IPS DF 19.7 (cell line): ENCODE measurements around the gene GUCY1A2.

Experiments
- DNase-seq: peaks from one replicate; pipeline ENCODE4 v3.0.0-alpha.2; 2013; ENCODE audit warnings: low read depth, low spot score

The GUCY1A2 gene

DNA sequence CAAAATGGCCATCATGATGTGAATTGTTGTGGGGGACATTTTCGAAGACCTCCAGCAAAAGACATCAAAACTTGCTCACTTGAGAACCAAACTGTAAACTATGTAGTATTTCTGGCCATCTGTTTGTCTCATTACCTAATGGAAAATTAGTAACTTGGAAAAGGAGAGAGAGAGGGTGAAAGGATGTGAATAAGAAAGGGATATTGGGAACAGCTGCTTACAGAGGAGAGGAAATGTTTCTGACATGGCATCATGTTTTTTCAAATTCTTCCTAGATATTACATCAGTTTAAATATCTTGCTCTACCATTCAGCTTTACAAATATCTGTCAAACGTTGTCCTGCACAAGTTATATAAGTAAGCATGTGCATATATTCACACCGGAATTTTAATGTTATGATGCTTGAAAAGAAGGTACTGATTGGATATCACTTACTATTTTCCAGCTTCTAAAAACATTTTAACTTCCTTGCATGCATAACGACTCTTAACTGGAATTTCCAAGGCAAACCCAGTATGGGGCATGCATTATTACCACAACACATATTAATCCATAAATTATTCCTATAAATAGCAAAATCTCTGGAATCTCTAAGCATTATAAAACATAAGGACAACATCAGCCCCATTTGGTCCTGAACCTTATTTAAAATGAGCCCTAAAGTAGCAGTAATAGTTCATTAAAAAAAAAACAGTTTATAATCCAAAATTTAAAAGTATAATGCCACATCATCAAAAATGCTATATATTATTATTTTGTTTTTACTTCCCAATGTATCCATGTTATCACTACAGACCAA lies 20.0 kb downstream of the GUCY1A2 start:
- DNase-seq, result no peak

DNA sequence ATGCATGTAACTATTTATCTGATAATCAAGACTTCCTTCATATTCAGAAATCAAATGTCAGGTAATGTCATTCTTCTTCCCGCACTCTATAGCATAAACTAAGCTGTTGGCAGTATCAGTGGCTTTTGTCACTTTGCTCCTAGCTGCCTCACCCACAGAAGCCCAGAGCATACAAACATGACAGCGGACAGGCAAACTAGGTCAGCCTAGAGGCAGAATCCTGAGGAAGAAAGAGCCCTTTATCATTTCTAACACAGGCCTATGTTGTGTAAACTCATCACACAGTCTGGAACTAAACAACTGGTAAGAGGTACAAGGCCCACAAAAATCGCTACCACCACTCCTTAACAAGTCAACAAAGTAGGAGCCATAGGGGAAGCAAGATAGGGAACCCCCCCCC lies 21.0 kb downstream of the GUCY1A2 start:
- DNase-seq, result no peak

DNA sequence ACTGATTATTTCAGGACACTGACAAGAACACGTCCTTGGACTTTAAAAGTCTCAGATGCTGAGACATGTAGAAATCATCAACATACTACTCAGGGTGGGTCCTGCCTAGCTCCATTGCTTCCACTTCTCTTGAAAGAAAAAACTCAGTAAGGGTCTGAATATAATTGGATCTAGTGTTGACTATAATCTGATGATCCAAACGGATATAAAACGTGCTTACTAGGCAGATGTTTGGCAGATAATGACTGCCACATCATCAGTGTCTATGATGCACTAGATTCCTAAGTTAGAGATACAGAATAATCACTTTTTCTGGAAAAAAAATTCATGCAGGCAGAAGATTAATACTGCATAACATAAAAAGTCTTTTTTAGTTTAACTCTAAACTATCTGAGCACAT lies 21.6 kb downstream of the GUCY1A2 start:
- no peak for DNase-seq

DNA sequence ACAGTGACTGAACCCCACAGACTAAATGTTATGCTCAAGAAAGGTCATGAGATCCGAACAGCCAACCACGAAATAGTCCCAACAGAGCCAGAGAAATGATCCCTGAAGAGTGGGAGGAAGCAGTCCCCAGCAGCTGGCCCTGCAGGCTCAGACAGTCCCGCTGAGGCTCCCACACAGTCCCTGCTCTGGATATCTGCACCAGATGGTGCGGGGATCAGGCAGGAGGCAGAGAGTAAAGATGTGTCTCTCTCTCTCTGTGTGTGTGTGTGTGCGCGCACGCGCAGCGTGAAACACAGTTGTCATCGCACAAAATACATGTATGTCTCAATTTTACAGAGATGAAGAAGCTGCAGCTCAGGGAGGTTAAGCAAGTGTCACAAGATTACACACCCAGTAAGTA lies 27.9 kb downstream of the GUCY1A2 start:
- no peak for DNase-seq

DNA sequence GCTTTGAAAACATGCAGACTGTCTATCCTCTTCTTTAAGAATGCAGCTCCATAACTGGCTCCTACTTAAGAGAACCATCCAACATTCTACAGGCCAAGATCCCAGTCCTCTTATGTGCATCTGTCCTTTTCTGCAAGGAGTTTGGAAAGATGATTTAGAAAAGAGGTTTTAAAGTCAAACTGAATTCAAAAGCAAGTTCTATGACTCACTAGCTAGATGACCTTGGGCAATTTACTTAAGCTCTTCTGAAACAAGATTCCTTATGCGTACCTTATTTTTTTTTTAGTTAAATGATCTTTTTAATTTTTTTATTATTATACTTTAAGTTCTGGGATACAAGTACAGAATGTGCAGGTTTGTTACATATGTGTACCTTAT lies 29.2 kb downstream of the GUCY1A2 start:
- DNase-seq, result no peak

DNA sequence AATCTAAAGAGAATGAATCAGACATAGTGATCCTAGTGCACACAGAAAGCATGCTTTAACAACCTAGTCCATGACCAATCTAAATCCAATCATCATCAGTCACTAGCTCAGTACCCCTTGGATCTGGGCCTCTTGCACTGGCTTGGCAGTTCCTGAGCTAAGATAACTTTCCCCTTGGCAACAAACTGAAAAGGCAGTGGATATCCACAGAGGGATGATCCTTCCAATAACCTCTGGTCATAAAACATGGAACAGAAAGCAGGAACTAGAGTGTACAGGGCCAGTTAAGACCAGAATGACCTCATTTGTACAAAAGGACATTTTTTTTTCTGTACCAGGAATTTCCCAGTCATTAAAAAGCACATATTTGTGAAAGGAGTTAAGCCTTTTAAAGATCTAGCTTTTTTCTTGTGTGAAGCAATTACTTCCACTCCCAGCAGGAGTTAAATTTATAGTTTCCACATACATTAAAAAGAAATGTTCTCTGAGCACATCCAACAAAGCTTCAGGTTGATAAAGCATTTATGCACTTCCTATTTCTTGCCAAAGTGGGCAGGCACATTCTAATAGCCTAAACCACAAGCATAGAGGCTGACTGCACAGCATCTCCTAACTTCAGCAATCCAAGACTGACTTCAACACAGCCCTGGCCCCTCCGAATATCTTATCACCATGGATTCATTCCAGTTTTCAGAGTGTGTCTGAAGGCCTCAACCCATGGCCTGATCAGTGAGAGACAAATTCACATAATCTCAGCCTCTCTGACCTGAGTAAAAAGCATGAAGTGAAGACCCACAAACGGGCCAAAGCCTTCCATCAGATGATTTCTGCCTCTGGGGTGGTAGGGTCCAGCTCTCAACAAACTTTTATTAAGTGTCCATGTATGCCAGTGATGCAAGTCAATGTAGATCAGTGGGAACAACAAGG lies 29.9 kb downstream of the GUCY1A2 start:
- DNase-seq, result no peak

DNA sequence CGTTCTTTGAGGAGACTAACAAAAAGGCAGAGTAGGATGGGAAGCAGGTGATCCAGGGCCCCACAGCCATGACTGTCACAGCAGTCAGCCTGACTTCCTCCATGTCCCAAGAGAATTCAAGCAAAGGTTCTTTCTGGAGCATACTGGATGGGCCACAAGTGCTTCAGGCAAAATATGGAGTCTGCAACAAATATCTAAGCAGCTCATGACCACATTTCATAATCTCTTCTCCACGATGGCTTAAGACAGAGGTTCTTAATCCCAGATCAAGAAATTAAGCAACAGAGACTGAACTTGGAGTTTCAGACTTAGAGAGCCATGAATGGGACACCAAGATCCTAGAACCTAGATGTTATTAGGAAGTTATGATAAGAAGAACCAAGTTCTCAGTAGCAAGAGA lies 31.6 kb downstream of the GUCY1A2 start:
- DNase-seq, result no peak

DNA sequence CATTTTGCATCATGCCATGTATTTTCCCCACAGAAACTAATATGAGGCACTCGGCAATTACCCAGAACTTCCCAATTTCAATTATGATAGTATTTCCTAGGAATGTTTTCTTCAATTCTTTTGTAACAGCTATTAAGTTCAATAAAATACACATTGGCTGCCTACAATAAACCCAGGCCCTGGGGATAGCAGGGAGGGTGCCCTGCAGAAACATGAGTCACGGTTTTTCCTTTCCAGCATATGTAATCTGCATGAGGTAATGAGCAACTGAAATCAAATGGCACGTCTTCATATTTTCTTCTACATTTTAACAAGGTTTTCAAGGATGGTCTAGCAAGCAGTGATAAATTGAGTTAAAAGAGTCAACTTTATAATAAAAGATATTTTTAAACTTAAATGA lies 32.0 kb downstream of the GUCY1A2 start:
- no peak for DNase-seq

DNA sequence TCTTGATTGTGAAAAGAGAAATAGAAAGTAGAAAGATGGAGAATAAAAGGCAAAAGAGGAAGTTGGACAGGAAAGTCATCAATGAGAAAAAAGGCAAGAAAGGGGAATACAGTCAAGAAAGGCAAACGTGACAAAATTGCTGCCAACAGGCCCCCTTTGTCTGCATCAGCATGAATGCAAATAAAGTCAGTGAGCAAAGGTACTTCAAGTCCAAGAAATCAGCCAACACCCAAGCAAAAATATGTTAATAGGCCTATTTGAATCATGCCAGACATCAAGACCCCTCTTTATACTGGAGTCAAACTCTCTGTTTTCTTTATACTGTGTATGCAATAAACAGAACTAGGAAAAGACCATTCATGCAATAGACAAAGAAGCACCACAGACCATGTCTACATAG lies 34.3 kb downstream of the GUCY1A2 start:
- no peak for DNase-seq

DNA sequence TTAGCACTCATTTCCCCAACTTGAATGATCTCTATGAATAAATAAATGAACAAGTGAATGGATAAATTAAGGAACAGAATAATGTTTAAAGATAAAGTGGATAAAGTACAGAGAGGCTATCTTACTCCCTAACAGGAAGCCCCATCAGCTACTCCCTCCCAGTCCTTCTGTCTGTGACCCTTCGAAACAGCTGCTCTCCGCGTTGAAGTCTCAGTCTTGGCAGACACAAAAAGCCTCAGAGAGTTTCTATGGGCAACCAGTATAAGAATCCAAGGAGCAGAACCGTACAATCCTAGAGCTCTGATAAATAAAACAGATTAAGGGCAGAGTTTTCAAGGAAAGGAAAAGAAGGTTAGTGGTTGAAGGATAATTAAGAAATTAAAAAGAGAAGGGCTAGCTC lies 35.0 kb downstream of the GUCY1A2 start:
- DNase-seq, result no peak

DNA sequence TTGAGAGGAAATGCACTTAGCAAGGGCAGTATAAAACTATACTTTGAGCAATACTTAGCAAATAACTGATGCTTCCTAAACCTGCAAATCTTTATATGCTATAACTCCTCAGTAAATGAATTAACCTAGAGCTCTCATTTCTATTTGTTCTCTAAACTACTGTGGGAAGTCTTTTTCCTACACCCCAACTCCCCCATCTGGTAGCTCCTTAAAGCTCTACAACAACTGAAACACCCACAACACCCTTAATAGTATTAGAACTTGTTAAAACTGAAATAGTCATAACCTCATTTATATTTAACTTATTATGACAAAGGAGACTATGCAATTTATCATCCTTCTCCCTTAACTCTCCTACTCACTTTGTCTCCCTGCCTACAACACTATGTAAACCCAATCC lies 43.4 kb downstream of the GUCY1A2 start:
- no peak for DNase-seq

DNA sequence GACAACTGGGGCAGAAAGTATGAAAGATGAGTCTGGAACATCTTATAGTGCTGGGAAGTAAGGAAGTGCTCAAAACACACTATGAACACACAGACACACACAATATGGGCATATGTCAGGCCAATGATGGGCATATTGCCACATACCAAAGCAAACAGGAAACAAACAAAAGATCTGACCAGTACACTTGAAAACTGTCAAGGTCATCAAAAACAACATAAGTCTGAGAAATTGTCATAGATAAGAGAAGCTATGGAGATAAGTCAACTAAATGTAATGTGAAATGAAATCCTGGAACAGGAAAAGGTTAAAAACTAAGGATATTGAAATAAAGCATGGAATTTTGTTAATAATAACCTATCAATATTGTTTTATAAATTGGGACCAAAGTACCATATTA lies 46.4 kb downstream of the GUCY1A2 start:
- DNase-seq, result no peak

DNA sequence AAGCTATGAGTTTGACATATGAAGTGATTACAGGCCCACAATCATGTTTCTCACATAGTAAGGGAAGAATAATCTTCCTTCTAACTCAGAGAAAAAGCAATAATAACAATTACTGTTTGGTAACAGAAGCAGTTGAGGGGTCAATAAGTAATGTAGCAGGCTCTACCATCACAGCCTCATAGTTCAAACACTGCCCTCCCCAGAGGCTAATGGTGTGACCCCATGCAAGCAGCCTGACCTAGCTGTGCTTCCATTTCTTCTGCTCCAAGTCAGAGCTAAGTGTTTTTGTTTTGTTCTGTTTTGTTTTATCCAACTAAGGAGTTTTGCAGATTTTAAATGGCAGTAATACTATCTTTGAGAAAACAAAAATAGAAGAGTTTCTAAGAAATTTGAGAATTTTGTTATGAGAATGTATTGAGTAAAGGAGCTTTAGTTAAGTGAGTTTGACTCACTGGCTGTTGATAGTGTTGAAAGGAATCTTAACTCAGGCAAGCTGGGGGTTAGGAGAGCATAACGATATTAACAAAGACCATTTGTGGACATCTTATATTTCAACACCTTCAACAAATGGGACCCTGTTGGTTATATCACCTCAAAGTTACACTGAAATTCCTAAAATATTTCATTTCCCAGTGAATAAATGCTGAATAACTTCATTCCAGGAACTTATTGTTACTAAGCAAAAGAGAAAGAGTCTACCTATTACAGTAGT lies 48.5 kb downstream of the GUCY1A2 start:
- DNase-seq, result no peak

DNA sequence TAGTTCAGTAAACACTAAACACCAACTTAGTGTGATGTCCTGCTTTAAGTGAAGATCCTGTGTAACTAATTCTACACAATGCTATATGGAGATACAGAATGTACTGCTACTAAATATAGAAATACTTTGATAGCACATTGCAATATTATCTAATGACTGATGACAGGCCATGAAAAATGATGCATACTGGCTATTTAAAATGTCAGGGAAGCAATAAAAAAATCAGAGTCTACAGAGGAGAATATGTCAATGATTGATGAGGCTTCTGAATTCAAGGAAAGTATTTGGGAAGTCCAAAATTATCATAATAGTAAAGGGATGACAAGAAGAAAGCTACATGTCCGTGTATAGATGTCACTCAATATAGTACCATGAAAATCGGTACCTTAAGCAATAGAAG lies 55.3 kb downstream of the GUCY1A2 start:
- no peak for DNase-seq

DNA sequence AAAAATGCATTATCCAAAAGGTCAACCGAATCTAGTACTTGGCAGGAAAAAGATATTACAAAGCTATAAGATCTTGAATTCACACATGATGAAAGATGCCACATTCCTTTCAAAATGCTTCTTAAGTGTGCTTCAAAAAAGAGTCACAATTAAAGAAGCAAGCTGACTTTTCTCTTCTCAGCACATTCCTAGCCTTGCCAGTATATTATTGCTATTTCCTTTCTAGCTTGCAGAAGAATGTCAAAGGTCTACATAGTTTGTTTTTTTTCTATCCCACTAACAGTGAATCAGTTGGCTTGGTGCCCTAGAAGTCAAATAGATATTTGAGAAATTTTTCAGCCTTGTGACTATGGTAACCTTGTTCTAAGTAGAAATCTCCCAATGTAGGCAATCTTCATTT lies 56.8 kb downstream of the GUCY1A2 start:
- DNase-seq, result no peak

DNA sequence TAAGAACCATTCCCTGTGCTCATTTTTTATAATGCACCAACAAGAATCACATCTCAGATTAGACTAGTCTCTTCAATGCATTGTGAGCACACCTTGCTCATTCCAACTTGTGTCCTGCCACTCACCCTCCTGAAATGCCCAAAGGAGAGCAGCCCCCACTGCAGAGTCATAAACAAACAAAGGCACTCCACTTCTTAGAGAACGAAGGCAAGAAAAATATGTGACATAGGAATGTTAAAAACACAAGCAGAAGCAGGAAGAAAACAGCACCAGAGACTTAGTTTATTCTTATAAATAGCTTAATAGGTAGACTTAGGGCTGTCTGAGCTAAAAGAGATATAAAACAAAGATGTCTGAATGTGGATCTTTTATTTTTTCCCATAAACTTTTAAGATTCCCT lies 57.2 kb downstream of the GUCY1A2 start:
- no peak for DNase-seq

DNA sequence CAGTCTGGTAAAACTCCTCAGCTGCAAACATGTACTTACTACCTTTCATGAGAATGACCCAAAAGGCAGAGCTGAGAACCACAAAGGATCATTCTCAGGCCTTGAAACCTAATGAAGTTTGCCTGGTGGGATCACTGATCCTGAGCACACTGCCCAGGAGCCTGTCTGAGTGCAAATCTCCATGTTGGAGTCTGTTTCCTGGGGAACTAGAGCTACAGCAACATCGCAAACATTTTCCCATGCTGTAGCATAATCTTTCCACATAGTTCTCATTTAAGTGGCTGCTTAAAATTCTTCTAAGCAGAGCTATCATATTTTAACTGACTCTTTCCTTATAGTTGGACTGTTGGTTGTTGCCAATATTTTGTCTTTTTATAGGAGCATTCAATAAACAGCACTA lies 58.5 kb downstream of the GUCY1A2 start:
- DNase-seq, result no peak

DNA sequence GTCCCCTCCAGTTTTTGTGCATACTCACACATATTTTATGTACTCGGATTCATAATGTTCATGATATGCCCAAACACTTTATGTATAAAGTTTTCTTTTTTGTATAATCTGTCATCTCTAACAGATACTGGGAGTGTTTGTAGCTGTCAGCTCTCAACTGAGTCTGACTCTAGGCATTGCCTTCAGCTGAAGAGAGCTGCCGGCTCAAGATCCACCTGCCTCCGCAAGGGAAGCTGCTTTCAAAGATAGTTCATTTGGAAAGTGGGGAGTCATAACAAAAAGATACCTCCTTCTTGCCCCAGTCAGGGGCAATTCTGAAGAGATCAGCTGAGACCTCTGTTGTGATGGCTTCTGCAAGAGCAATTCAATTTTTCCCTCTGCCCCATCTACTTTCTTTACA lies 58.9 kb downstream of the GUCY1A2 start:
- DNase-seq, result no peak

DNA sequence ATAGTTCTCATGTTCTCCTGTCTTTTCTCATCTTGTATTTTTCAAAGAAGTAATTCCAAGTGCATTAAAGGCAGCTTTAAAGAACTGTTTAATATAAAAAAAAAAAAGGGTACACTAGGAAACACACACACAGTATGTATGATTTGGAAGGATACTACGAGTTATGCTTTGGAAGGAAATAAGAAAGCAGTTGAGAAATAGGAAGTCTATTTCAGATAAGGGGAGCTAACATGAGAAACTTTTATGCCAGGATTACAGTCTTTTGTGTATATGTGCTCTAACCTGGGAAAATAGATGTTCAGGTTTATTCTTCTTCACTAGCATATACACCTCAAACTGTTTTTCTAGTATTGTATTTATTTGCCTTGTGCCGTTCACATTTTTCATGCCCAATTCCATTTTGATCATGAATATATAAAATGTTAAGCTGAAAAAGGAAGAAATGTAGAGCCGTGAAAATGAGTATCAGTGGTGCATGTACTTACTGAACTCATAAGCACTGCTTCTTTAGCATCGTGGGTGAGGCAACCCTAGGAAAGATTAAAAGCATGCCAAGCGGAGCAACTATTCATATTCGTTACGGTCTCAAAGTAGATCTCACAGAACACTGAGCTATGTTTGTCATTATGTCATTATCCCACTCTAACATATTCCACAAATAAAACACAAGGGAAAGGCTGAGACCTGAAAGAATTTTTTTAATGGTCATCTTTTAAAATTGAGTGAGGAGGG lies 59.6 kb downstream of the GUCY1A2 start:
- no peak for DNase-seq

DNA sequence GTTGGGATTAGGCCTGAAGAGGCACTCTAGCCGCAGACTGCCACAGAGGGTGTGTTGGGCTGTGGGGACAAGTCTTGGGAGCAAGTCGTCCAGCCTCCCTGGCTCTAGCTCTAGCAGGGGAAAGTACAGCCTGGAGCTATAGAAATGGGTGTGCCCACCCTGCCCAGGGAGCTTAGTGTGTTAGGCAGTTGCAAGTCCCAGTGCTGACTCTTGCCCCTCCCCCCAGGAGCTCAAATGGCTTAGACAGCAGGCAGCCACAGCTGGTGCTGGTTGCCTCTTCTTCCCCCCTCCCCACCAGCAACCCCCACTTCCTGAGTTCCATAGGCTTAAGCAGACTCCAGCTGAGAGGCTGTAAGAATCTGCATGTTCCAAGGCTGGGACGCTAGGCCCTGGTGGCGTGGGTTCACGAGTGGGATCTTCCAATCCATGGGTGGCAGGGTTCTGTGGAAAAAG lies 61.2 kb downstream of the GUCY1A2 start:
- peak; percentile 64 for DNase-seq

DNA sequence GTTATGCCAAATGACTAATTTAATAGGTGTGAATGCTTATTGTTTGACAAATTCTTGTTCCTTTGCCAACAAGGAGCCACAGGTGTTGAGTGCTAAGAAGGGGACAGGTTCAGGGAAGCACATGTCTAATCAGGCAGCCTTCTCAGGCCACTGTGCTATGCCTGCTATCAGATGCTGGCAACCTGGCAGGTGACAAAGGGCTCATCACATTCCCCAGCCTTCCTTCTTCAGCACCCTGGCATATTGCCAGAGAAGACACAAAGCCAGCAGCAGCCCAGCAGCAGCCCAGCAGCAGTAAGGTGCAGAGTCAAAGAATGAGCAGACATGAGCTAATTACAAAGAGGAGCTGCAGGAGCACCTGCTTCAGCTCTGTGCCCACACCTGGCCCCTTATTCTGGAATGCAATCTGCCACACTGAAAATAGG lies 68.2 kb downstream of the GUCY1A2 start:
- DNase-seq, result no peak

DNA sequence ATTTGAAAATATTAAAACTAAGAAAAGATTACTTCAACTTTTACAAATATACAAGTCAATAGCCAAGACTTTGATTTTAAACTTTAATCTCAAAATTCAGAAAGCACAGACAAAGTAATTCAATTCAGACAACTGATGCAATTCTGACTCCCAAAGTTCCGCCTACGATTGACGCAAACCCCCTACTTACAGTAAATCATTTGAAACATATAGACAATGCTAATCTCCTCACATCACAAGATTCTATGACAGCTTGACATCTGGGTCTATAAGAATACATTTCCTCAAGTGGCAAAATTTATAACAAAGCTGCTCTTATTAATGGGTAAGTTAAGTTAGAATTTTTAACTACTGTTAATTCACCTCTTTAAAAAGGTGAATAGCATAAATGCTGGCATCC lies 75.2 kb downstream of the GUCY1A2 start:
- no peak for DNase-seq
